Stimulated activated CD4-positive, alpha-beta T cell treated with anti-CD3 and anti-CD28 coated beads, Interleukin-1b, Interleukin-23, amount 100 ng/mL, for 24 hours (primary cell): ENCODE data around the gene HOXA7.

ENCODE experiments used
- DNase-seq, 4 experiments: peaks; one replicate each; pipeline ENCODE4 v3.0.0-alpha.2; 2020; ENCODE audit warnings: low read depth in 4 of 4, low spot score in 1 of 4

The HOXA7 gene

DNA sequence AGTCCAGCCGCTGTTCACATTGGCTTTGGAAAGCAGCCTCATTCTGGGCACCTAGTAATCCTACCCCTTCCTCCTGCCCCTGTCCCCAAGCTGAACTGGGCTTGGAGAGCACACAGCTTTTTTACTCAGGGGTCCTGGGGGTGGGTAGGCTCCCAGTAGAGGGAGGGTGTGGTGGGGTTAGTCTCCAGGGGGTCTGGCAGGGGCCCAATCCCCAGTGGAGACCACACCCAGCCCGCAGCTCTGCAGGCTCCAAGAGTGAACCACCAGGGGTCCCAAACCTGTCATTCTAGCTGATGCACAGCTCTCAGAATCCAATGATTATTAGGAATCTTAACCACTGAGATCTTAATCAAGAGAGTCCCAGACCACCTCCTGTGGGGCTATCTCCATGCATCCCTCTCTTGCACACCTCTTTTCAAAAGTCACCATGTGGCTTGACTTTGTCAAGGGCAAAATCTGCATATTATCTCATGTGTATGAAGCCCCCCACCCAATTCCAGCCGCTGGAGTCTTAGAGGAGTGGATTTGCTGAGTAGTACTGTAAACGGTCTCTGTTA is 25.9 kb upstream of the HOXA7 start:
- no peak for DNase-seq

DNA sequence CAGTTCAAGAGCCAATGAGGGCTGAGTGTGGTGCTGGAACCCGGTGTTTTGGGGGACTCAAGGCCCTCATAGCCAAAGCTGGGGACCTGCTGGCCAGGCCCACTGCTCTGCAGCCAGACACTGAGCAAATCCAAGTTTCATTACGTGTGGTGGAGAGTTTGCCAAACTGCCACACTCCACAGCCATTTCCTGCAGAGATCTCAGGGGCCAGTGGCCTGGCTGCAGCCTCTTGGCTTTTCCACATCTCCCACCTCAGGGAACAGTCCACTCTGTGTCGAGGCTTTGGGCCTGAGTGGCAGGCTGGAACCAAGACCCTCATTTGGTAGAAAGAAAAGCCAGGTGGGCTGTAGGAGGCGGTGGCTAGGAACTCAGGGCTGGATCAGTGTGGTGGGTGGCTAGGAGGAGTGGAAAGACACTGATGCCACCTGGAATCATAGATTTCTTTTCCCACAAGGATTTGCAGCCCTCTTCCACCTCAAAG is 25.4 kb upstream of the HOXA7 start:
- DNase-seq: no peak

DNA sequence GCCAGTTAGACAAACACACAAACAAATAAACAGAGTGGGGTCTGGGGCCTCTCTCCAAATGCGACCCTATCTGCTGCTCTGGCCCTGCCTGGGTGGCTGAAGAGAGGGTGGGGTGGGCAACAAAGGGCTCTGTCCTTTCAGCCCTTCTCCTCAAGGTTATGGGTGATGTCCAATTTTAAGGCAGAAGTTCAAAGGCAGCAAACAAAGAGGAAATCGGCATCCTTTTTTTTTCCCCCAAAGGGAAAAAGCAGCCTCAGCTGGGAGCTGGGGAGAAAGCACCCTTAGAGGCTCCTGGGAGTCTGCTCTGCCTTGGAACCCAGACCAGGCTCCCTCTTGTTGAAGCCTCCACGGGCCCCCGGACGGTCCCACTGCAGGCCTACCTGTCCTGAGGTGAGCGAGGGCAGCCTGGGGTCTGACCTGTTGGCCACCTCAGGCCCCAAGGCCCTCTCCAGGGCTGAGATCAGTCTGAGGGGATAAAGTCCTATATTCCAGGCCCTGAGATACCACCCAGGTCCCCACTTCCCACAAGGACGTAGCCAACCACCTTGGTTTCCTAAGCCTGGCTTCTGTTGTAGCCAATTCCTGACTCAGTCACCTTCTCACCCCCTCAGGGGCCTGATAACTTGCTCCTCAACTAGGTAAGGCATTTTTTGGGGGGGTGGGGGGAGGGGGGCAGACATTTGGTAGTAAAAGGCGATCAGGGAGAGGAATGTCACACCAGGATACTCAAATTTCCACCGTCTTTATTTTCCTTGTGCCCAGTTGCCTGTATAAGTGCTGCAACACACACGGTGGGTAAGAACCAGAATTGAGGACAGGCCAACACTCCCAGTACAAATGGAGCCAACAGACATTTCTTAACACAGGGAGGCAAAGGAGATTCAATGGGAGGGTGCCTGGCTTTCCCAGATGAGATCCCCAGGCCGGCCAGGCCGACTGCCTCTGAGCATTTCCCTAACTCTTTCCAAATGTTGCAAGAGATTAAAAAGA is 24.3 kb upstream of the HOXA7 start:
- DNase-seq: no peak

DNA sequence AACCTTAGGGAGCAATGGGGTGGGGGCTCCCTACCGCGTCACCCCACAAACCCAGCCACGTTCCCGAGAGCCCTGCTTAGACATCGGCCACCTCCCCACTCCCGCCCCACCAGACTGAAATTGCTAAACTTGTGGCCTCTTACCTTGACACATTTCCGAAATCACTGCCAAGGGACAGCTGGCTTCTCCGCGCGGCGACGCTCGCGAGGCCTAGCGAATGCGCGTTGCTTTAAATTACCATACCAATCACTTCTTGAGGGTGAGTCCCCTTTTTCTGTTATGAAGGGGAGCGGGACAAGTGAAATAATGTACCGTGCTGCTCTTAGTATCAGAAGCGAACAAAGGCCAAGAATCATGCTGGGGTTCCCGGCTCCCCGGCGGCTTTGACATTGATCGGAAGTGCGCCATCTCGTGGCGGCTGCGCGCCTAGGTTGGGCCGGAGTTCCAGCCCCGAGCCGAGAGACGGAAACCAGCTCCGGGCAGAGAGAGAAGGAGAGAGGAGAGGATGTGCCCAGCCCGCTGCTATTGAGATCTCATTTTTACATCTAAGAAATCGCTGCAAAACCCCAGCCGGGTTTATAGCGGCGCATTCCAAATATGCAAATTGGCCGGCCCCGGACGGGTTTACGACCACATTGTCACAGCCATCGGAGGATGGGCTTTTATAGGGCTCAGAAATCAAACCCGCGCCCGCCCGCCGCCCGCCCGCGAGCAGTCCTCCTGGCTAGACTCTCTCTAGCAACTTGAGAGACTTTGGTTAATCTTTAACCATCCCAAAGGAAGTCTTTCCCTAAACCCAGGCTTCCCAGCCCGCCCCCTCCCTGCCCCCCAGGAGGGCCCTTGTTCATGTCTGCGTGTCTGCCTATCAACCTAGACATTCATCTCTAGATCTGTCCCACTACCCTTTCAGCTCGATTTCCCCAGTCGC is 23.3 kb upstream of the HOXA7 start:
- DNase-seq: peak in 2 of 4 experiments; percentile 48 to 57

DNA sequence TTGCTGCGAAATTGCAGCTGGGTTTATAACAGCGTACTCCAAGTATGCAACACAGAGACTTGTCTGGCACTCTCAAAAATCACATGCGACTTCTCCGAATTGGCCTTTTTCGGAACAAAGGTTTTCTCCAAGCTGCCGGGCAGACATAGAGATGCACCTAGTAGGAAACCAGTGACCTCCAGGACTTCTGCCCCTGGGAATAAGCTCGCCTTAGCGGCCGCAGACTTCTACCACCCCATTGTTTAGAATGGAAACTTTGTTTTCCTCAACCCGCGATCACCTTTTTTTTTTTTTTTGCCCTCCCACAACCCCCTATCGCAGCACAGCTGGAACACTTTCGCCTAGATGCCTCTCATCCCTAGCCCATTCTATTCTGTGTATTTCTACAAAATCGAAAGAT is 22.6 kb upstream of the HOXA7 start:
- no peak for DNase-seq

DNA sequence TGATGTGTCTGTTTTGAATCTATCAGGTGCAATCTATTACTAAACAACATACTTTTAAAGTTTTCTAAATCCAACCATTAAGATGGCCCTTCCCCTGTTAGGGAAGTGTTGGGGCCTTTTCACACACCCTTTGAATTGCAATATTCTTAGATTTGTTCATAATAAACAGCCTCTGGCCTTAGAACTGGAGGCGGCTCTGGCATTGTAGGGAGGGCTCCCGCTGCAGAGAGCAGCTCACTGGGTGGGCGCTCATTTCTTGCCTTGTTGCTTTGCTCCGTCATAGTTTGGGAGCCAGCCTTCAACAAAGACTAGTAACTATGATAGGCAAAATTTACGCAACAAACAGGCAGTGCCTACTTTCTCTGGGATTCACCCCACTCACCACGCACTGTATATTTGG is 21.9 kb upstream of the HOXA7 start:
- DNase-seq: no peak

DNA sequence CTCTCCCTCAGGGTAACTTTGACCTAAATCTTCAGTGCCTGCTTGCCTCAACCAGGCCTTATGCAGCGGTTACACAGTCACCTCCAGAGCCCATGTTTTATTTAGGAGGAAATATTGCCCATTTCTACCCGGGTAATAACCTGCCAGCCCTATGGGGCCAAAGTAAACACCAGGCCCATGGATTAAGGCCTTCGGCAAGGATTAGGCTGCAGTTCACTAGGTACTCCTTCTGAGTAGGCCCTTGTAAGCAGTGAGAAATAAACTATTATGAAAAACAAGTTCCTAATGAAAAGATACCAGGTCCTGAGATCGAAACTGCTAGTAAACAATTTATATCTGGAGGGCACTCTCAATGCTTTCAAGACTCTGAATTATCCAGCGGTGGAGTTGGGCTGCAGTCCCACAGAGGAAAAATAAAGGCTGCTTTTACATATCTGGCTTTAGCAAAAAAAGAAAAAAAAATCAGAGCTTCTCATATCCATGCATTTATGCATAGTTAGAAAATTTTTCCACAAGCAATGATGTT is 21.4 kb upstream of the HOXA7 start:
- no peak for DNase-seq

DNA sequence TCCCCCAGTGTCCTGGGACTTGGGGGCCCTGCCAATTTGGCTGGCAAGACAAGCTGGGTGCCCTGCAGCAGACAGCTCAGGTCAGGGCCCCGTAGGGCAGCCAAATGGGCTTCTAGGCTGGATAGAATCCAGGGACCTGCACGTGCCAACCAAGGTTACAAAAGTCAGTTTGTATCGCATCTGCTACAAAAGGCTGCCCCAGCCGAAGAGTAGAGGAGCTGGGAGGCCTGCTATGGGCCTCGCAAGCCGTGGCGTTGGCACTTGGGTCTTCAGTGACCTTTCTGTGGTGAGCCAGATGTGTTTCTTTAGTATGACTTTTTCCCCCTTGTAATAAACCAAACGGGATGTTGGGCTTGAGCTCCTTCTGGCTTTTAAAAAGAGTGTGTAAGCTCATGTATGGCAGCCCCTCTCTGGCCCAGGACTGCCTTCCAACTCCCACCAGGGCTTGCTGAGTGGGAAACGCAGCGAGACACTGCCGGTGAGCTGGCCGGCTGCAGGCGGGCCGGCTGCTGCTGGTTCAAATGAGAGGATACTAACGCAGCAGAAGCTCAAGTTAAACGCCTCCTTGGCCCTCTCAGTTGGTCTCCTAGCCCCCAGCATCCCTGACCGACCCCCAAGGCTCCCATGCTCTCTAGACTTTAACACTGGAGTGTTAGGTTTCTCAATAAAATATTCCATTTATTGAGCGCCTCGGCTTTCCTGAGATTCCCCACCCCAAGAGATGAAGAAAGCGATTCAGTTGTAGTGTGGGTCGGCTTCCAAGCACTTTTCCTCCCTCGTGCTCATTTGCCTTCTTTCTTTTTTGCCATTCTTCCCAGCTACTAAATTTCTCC is 20.7 kb upstream of the HOXA7 start:
- DNase-seq: no peak

DNA sequence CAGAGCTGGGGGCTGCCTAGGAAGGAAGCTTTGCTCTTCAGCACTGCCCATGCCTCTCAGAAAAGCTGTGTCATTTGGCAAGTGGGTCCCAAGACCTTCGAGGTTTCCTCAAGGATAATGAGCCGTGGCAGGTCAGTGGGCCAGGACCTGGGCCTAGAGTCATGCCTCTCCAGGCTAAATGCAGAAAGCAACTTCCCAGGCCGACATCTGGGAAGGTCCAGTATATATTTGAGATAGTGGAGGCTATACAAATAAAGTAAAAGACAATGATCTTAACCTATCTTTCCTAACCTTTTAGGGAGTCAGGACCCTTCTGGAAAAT is 20.0 kb upstream of the HOXA7 start:
- DNase-seq: no peak

DNA sequence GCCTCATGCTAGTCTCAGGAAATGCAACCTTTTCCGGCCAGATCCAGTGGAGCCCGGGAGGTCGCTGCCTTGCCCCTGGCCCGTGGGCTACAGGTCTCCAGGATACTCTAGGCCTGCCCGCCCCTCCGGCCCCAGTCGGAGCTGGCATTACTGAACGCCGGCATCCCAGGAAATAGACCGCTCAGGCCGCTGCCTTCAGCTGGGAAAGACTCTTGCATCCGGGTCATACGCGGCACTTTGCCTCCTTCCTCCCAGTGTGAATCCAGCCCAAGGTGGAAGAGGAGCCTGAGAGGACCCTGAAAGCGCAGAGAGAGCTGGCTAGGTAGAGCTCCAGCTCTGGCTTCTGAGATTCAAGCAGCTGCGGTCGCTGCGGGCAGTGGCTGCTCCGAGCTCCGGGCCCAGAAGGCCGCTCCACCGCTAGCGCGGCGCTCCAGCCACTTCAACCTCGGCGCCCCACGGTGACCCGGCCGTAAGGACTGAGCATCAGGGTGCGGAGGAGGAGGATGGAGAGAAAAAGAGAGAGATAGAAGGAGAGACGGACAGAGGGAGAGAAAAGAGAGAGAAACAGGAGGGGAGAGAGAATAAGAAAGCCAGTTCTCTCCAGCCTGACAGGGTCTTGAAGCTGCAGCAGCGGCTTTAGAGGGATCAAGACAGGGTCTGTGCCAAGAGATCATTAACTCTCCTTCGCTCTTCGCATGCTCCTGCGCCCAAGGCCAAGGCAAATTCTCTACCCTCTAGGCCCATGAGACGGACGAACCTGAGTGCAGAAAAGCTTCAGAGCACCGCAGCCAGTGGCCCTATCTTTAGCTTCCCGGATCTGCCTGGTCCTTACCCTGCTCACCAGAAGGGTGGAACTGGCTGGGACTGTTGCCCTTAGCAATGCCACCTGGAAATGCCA is 19.4 kb upstream of the HOXA7 start:
- no peak for DNase-seq

DNA sequence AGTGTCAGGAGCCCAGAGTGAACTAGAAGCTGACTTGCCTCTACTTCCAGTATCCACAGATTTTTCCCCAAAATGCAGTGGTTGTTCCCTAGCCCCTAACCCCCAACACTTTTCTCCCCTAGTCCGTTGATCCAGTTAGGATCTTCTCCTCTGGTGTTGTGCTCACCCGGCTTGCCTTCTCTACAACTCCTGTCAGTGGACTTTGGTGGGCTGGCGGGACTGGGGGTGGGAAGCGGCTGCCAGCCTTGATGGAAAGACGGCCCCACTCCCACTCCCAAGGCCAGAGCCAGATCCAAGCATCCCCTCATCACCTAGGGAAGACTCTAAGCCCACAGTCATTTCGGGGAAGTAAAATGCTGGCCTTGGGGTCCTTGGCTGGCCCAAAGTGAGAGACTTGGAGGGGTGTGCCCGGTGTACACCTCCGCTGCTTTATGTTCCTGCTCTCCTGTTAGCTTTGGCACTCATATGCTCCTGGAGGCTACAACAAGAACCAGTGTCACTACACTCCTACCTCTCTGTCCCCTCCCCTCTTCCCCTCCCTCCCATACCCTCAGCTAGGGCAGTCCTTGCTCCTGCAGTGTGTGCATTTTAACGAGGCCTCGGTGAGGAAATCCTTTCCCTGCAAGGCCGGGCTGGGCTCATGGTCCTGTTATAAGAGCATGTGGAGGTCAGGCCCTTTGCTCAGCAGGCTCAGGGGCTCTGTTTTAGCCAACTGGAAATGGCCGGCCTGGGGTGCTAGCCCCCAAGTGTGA is 18.6 kb upstream of the HOXA7 start:
- DNase-seq: no peak

DNA sequence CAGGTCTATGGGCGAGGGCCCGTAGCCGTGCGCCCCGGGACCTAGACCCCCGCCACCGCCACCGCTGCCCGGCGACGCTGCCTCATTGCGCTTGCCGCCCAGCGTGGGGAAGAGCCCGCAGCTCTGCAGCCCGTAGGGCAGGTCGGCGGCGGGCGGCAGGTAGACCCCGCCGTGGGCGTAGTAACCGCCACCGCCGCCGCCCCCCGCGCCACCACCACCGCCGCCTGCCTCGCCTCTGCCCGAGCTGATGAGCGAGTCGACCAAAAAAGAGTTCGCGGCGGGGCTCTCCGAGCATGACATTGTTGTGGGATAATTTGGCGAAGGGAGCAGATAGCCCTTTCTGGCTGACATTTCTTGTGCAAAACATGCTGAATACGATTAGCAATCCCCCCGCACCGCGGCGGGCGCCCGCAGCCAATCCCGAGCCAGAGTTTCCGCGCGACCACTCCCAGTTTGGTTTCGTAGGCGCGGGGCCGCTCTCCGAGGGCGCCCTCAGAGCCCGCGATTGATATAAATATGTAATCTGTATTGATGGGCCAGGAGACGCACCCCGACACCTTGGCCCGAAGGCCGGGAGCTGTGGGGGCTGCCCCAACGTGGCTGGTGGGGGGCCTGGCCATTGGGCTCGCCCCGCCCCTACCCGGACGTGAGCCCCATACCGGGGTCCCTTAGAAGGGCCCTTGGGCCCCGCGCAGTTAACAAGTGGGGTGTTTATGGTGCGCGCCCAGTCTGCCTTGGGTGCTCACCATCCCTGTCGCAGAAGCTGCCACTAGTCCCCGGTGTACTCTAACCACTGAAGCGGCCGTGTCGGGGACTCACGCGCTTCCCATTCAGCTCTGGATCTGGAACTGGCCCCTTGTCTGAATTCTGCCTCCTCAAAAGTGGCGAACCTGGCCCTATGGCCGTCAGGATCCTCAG is 17.7 kb upstream of the HOXA7 start, which contains the start of gene HOXA10:
Gene HOXA10 (minus strand): TSS at position 365 of the 918 bp plus-strand sequence. CDS start 14 bp downstream, at position 351.
- DNase-seq: no peak

DNA sequence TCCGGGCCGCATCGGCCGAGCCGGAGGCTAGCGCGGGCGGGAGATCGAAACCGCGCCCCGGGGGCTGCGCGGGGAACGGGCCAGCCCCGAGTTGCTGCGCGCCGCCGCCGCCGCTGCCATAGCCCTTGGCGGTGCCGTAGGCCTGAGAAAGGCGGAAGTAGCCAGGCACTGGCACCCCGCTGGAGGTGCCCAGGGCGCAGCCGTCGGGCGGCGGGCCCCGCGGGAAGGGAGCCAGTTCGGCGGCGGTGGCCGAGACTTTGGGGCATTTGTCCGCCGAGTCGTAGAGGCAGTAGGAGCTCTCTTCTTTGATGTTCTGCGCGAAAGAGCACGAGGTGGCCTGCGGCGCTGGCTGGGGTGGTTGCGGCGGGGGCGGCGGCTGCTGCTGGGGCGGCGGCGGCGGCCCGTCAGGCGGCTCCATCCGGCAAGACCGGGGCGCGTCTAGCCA is 17.1 kb upstream of the HOXA7 start:
- no peak for DNase-seq

DNA sequence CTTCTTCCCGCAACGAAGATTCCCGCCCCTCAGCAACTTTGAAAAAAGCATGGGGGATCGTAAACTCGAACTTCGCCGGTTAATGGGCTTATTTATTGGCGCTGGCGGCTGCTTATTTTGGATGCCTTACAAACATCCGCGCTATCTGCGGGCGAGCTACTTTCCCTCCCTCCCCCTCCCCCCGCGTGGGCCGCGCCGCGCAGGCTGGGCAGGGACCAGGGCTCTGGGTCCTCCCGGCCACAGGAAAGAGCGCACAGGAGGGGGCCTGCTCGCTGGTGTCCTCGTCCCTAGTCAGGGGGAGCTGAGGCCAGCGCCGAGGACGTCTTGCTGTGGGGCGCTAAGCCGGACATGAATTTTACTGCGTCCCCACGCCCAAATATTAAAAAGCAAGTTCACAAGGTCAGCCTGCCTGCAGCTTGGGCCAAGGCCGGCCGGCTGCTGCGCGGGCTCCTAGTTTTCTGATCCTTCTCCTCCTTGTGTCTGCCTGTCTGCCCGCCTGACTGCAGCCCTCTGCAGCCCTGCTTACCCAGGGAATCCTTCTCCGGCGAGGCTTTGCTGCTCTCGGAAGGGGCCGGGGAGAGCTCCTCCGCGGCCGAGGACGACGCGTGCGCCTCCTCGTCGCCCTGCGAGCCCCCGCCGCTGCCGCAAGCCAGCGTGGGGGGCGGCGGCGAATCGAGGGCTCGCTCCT is 16.5 kb upstream of the HOXA7 start:
- no peak for DNase-seq

DNA sequence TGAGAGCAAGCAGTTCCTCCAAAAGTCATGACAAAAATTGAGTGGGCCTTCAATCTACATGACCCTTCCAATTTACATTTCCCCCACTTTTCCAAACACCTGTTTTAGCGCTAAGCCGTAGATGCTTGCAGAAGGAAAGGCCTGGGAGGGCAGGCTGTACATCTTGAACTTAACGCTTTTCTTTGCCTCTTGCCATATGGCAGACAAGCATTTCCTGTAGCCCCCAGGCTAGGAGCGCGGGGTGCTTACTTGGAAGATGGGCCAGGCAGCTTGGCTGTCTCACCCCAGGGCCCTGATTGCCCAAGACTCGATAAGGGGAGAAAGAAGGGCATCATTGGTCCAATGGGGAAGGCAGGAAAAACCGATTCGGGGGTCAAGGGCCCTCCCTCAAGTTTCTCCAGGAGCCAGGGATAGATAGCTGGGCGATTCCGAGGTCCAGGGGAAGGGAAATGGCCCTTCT is 15.9 kb upstream of the HOXA7 start:
- DNase-seq: no peak

DNA sequence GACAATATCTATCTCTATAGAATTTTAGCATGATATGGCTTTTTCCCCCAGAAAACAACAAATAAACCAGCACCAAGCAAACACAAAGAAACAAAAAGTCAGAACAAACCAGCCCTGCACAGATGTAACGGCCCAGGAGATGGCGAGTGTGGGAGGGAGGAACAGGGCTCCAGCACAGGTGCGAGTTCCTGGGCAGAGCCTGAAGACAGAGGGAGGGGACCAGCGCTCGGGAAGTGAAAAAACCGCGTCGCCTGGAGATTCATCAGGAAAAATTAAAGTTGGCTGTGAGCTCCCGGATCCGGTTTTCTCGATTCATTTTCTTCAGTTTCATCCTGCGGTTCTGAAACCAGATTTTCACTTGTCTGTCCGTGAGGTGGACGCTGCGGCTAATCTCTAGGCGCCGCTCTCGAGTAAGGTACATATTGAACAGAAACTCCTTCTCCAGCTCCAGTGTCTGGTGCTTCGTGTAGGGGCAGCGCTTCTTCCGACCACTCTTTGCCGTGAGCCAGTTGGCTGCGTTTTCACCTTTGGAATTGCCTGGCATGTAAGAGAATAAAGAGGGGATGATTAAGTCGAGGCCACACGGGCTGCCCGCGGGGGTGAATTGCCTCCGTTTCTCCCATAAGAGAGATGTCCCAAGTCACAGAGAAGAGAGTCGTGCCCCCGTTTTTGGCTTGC is 15.3 kb upstream of the HOXA7 start:
- no peak for DNase-seq
